GM12878 (cell line): ENCODE results near the gene TMEM239.

ENCODE experiments used
- CEBPB ChIP-seq, 2 experiments: fragments of 150-350 bp in 1 of 2; IDR thresholded peaks; 2 replicates each; pipeline ENCODE4 v1.6.1; 2012 to 2014; ENCODE audit warnings: low read depth in 2 of 2, low read length in 2 of 2, borderline replicate concordance in 1 of 2, inconsistent platforms in 1 of 2
- CTCF ChIP-seq, 3 experiments: IDR thresholded peaks in 2 of 3; conservative IDR thresholded peaks in 1 of 3; 2 replicates each; pipeline ENCODE4 v1.5.1; 2011; ENCODE audit warnings: low read depth in 3 of 3, low read length in 3 of 3, mild to moderate bottlenecking in 3 of 3, control low read depth in 2 of 3, moderate library complexity in 2 of 3, inconsistent platforms in 1 of 3, mixed read lengths in 1 of 3; ENCODE audit not compliant: control insufficient read depth in 2 of 3, insufficient read depth in 1 of 3; ENCODE audit errors: extremely low read depth in 1 of 3
- FOXK2 ChIP-seq: fragments of 450-650 bp; IDR thresholded peaks from 2 replicates; pipeline ENCODE4 v1.6.1; 2017; ENCODE audit warnings: mild to moderate bottlenecking, moderate library complexity
- HCFC1 ChIP-seq: fragments of 150-350 bp; IDR thresholded peaks from 2 replicates; pipeline ENCODE4 v1.6.1; 2014; ENCODE audit warnings: low read length
- POLR2A ChIP-seq: IDR thresholded peaks from 2 replicates; pipeline ENCODE4 v1.6.1; 2011; ENCODE audit warnings: low read depth, mild to moderate bottlenecking, low read length
- TAF1 ChIP-seq: IDR thresholded peaks from 2 replicates; pipeline ENCODE4 v1.6.1; 2011; ENCODE audit warnings: mild to moderate bottlenecking, low read depth, low read length, borderline replicate concordance
- USF1 ChIP-seq: IDR thresholded peaks from 2 replicates; pipeline ENCODE4 v1.6.1; 2011; ENCODE audit warnings: borderline replicate concordance, low read depth, mild to moderate bottlenecking, moderate library complexity, mixed read lengths, low read length; ENCODE audit not compliant: insufficient read depth; ENCODE audit errors: extremely low read length

GRCh38 chr20:2809690-2810089 lies 6.5 kb upstream of the TMEM239 start:
- no peak for TF ChIP-seq FOXK2
- no peak for TF ChIP-seq HCFC1
- TF ChIP-seq CEBPB (IDR thresholded peaks at IDR 0.05; ENCODE audit: borderline replicate concordance in 1 of 2, low read depth in 2 of 2, low read length in 2 of 2): no peak
- TF ChIP-seq CTCF (IDR thresholded peaks at IDR 0.05 in 2 of 3, conservative IDR thresholded peaks at IDR 0.05 in 1 of 3; ENCODE audit: control insufficient read depth in 2 of 3, extremely low read depth in 1 of 3, insufficient read depth in 1 of 3, low read depth in 3 of 3, low read length in 3 of 3): no peak
- TF ChIP-seq TAF1: no peak
- TF ChIP-seq USF1: no peak
- no peak for TF ChIP-seq POLR2A
